HepG2 (cell line): ENCODE results near the gene C1orf74. TPM values are rescaled to one million over a fixed set of nuclear protein-coding genes. Genes with fewer than 3 reads are reported as not detected.

Experiments used
- CC2D1A ChIP-seq: sonication (generic); formaldehyde crosslinking; IDR thresholded peaks from 2 replicates; pipeline ENCODE4 v1.8.1; 2023; ENCODE audit warnings: mild to moderate bottlenecking, missing genetic modification reagents
- CSRNP1 ChIP-seq: sonication (generic); formaldehyde crosslinking; IDR thresholded peaks from 2 replicates; pipeline ENCODE4 v1.8.1; 2023; ENCODE audit warnings: mild to moderate bottlenecking, missing genetic modification reagents
- EEA1 ChIP-seq: sonication (generic); formaldehyde crosslinking; IDR thresholded peaks from 2 replicates; pipeline ENCODE4 v1.5.1; 2020; ENCODE audit warnings: mild to moderate bottlenecking, missing genetic modification reagents, borderline replicate concordance
- PLRG1 ChIP-seq: fragments of 450-650 bp; conservative IDR thresholded peaks from 2 replicates; pipeline ENCODE4 v1.6.1; 2016
- POLR2AphosphoS5 ChIP-seq: IDR thresholded peaks from 2 replicates; pipeline ENCODE4 v1.6.1; 2012; ENCODE audit warnings: low read depth, low read length
- PRDM10 ChIP-seq: sonication (generic); formaldehyde crosslinking; IDR thresholded peaks from 2 replicates; pipeline ENCODE4 v1.4.0; 2020; ENCODE audit warnings: low read depth, missing genetic modification reagents
- RNF2 ChIP-seq: fragments of 450-650 bp; conservative IDR thresholded peaks from 2 replicates; pipeline ENCODE4 v1.6.1; 2016; ENCODE audit warnings: low read depth
- SATB2 ChIP-seq: sonication (generic); formaldehyde crosslinking; IDR thresholded peaks from 2 replicates; pipeline ENCODE4 v1.5.0; 2020; ENCODE audit warnings: missing genetic modification reagents
- SOX6 ChIP-seq, 2 experiments: fragments of 450-650 bp in 1 of 2; sonication (generic) in 1 of 2; formaldehyde crosslinking in 1 of 2; IDR thresholded peaks; 2 replicates each; pipeline versions ENCODE4 v1.4.0 to v1.6.1; 2017 to 2020; ENCODE audit warnings: antibody characterized with exemption in 1 of 2, mild to moderate bottlenecking in 1 of 2, missing genetic modification reagents in 1 of 2
- SRSF1 ChIP-seq: fragments of 200-400 bp; formaldehyde crosslinking; optimal IDR thresholded peaks from 2 replicates; pipeline ENCODE3; 2017; ENCODE audit warnings: mild to moderate bottlenecking, low read depth, low read length, moderate library complexity
- TBX3 ChIP-seq: fragments of 450-650 bp; IDR thresholded peaks from 2 replicates; pipeline ENCODE4 v1.6.1; 2017; ENCODE audit warnings: antibody characterized with exemption, mild to moderate bottlenecking, inconsistent platforms, borderline replicate concordance
- ZBTB1 ChIP-seq: sonication (generic); formaldehyde crosslinking; IDR thresholded peaks from 2 replicates; pipeline ENCODE4 v1.4.0; 2020; ENCODE audit warnings: missing genetic modification reagents, borderline replicate concordance
- ZMAT3 ChIP-seq: sonication (generic); formaldehyde crosslinking; conservative IDR thresholded peaks from 2 replicates; pipeline ENCODE4 v1.7.0; 2021; ENCODE audit warnings: missing genetic modification reagents
- ZNF34 ChIP-seq: sonication (generic); formaldehyde crosslinking; IDR thresholded peaks from 2 replicates; pipeline ENCODE4 v1.4.0; 2020; ENCODE audit warnings: mild to moderate bottlenecking, missing genetic modification reagents, borderline replicate concordance
- ZNF350 ChIP-seq: sonication (generic); formaldehyde crosslinking; IDR thresholded peaks from 2 replicates; pipeline ENCODE4 v1.4.0; 2020; ENCODE audit warnings: mild to moderate bottlenecking, low read depth, missing genetic modification reagents, borderline replicate concordance
- ZNF431 ChIP-seq: sonication (generic); formaldehyde crosslinking; IDR thresholded peaks from 2 replicates; pipeline ENCODE4 v1.9.0; 2022; ENCODE audit warnings: missing genetic modification reagents, low read depth, mild to moderate bottlenecking, borderline replicate concordance
- ZNF7 ChIP-seq: IDR thresholded peaks from 2 replicates; pipeline ENCODE4 v1.6.1; 2016; ENCODE audit warnings: missing biosample characterization, missing genetic modification reagents
- ZNF746 ChIP-seq: sonication (generic); formaldehyde crosslinking; IDR thresholded peaks from 2 replicates; pipeline ENCODE4 v1.8.0; 2022; ENCODE audit warnings: mild to moderate bottlenecking, missing genetic modification reagents
- ZNF841 ChIP-seq: sonication (generic); formaldehyde crosslinking; IDR thresholded peaks from 2 replicates; pipeline ENCODE4 v1.8.1; 2023; ENCODE audit warnings: missing genetic modification reagents, borderline replicate concordance
- polyA plus RNA-seq, 8 experiments: library from polyadenylated mRNA; depleted of rRNA in 3 of 8; stranded (reverse) in 7 of 8; unstranded in 1 of 8; fragments of >200 nt; fragmentation: Illumina TruSeq in 4 of 8; extraction: Trizol in 4 of 8; gene quantifications; 2 replicates each; pipeline versions ENCODE4 v1.2.1 to v1.2.3, GENCODE V29; 2011 to 2016; ENCODE audit warnings: low read depth in 4 of 8, missing spikeins in 1 of 8, mixed read lengths in 1 of 8; ENCODE audit not compliant: insufficient read depth in 1 of 8
- total RNA-seq, 5 experiments: library from RNA; depleted of rRNA; stranded (reverse); fragments of >200 nt; fragmentation: Illumina TruSeq; extraction: Trizol; gene quantifications; 2 replicates each; pipeline ENCODE4 v1.2.3, GENCODE V29; 2016; ENCODE audit warnings: low read depth in 1 of 5
- TF ChIP-seq, protein P1 (sequence below): fragments of 450-650 bp; IDR thresholded peaks from 2 replicates; pipeline ENCODE4 v1.6.1; 2016
- TF ChIP-seq, protein P2 (sequence below): IDR thresholded peaks from 2 replicates; pipeline ENCODE4 v1.6.1; 2018; ENCODE audit warnings: missing genetic modification reagents

C1orf74 gene
- total and polyA plus RNA-seq, 2 of the 13 experiments (the other 11 are each of a cell fraction or from before 2014, with no cell fraction given): 0.33 to 0.71 TPM

GRCh38 chr1:209747580-209748262 lies 36.6 kb downstream of the C1orf74 start (continued):
- no peak for TF ChIP-seq PRDM10 (CRISPR knock-in tag)
- TF ChIP-seq SATB2: no peak
- no peak for TF ChIP-seq POLR2AphosphoS5
- no peak for TF ChIP-seq SOX6 (IDR thresholded peaks at IDR 0.05)
- peak; percentile 58 for TF ChIP-seq SOX6 (CRISPR knock-in tag; IDR thresholded peaks at IDR 0.05)
- TF ChIP-seq, protein P1, sequence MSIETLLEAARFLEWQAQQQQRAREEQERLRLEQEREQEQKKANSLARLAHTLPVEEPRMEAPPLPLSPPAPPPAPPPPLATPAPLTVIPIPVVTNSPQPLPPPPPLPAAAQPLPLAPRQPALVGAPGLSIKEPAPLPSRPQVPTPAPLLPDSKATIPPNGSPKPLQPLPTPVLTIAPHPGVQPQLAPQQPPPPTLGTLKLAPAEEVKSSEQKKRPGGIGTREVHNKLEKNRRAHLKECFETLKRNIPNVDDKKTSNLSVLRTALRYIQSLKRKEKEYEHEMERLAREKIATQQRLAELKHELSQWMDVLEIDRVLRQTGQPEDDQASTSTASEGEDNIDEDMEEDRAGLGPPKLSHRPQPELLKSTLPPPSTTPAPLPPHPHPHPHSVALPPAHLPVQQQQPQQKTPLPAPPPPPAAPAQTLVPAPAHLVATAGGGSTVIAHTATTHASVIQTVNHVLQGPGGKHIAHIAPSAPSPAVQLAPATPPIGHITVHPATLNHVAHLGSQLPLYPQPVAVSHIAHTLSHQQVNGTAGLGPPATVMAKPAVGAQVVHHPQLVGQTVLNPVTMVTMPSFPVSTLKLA: no peak
- no peak for TF ChIP-seq CC2D1A (CRISPR knock-in tag)
- TF ChIP-seq ZNF7: no peak
- no peak for TF ChIP-seq ZNF841 (CRISPR knock-in tag)
- TF ChIP-seq RNF2: 0 out of 2 replicates have a peak, but pooled peaks have one; percentile 24
- TF ChIP-seq PLRG1: no peak
- peak; percentile 83; the same call in 1 of the 2 replicates for TF ChIP-seq ZNF350
- TF ChIP-seq ZNF431 (CRISPR knock-in tag): no peak
- no peak for TF ChIP-seq TBX3
- TF ChIP-seq ZBTB1: no peak
- TF ChIP-seq, protein P2, sequence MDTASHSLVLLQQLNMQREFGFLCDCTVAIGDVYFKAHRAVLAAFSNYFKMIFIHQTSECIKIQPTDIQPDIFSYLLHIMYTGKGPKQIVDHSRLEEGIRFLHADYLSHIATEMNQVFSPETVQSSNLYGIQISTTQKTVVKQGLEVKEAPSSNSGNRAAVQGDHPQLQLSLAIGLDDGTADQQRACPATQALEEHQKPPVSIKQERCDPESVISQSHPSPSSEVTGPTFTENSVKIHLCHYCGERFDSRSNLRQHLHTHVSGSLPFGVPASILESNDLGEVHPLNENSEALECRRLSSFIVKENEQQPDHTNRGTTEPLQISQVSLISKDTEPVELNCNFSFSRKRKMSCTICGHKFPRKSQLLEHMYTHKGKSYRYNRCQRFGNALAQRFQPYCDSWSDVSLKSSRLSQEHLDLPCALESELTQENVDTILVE (CRISPR knock-in tag): 0 out of 2 replicates have a peak, but pooled peaks have one; percentile 47
- TF ChIP-seq CSRNP1 (CRISPR knock-in tag): peak; percentile 30; the same call in 1 of the 2 replicates
- no peak for TF ChIP-seq SRSF1
- TF ChIP-seq ZMAT3 (CRISPR knock-in tag): peak; percentile 56; the same call in 1 of the 2 replicates
- TF ChIP-seq EEA1 (CRISPR knock-in tag): no peak
- TF ChIP-seq ZNF746 (CRISPR knock-in tag): no peak
- no peak for TF ChIP-seq ZNF34 (CRISPR knock-in tag)
